GM12878 (cell line): ENCODE results near the gene LYSMD1. TPM values are rescaled to one million over a fixed set of nuclear protein-coding genes. Genes with fewer than 3 reads are reported as not detected.

ENCODE experiments used
- CHD2 ChIP-seq: IDR thresholded peaks from 2 replicates; pipeline ENCODE4 v1.6.1; 2011; ENCODE audit warnings: low read depth, low read length, improper control_type of control experiment, borderline replicate concordance
- E2F8 ChIP-seq: fragments of 450-650 bp; IDR thresholded peaks from 2 replicates; pipeline ENCODE4 v1.6.1; 2018; ENCODE audit warnings: mild to moderate bottlenecking, low read depth, moderate library complexity; ENCODE audit not compliant: partially characterized antibody
- HCFC1 ChIP-seq: fragments of 150-350 bp; IDR thresholded peaks from 2 replicates; pipeline ENCODE4 v1.6.1; 2014; ENCODE audit warnings: low read length
- IKZF2 ChIP-seq, 2 experiments: fragments of 450-650 bp; IDR thresholded peaks; 2 replicates each; pipeline ENCODE4 v1.6.1; 2017; ENCODE audit warnings: mild to moderate bottlenecking in 2 of 2, moderate library complexity in 2 of 2
- KDM1A ChIP-seq: fragments of 200-600 bp; sonication (generic); IDR thresholded peaks from 2 replicates; pipeline ENCODE4 v1.6.1; 2016; ENCODE audit warnings: borderline replicate concordance
- LARP7 ChIP-seq: fragments of 450-650 bp; IDR thresholded peaks from 2 replicates; pipeline ENCODE4 v1.6.1; 2017; ENCODE audit warnings: mild to moderate bottlenecking
- MEF2A ChIP-seq: IDR thresholded peaks from 2 replicates; pipeline ENCODE4 v1.6.1; 2011; ENCODE audit warnings: low read depth, mild to moderate bottlenecking, low read length, moderate library complexity; ENCODE audit not compliant: insufficient read depth
- MEF2B ChIP-seq: fragments of 450-650 bp; IDR thresholded peaks from 2 replicates; pipeline ENCODE4 v1.6.1; 2018; ENCODE audit warnings: mild to moderate bottlenecking, moderate library complexity; ENCODE audit not compliant: partially characterized antibody, poor library complexity, severe bottlenecking
- MLLT1 ChIP-seq: fragments of 450-650 bp; IDR thresholded peaks from 2 replicates; pipeline ENCODE4 v1.6.1; 2016; ENCODE audit warnings: mild to moderate bottlenecking
- NKRF ChIP-seq: fragments of 450-650 bp; conservative IDR thresholded peaks from 2 replicates; pipeline ENCODE4 v1.6.1; 2017; ENCODE audit warnings: mild to moderate bottlenecking, moderate library complexity
- NRF1 ChIP-seq: conservative IDR thresholded peaks from 2 replicates; pipeline ENCODE4 v1.6.1; 2011; ENCODE audit warnings: mild to moderate bottlenecking, low read depth, low read length, improper control_type of control experiment
- POLR2AphosphoS5 ChIP-seq: IDR thresholded peaks from 2 replicates; pipeline ENCODE4 v1.6.1; 2011; ENCODE audit warnings: mild to moderate bottlenecking, low read length, inconsistent platforms
- RAD51 ChIP-seq: fragments of 450-650 bp; IDR thresholded peaks from 2 replicates; pipeline ENCODE4 v1.6.1; 2016; ENCODE audit warnings: moderate library complexity, mild to moderate bottlenecking, inconsistent platforms
- RB1 ChIP-seq: fragments of 450-650 bp; formaldehyde crosslinking; IDR thresholded peaks from 2 replicates; pipeline ENCODE4 v1.6.1; 2017; ENCODE audit warnings: mild to moderate bottlenecking, borderline replicate concordance
- RCOR1 ChIP-seq: conservative IDR thresholded peaks from 2 replicates; pipeline ENCODE4 v1.6.1; 2012; ENCODE audit warnings: low read depth, low read length, improper control_type of control experiment
- REST ChIP-seq: IDR thresholded peaks from 2 replicates; pipeline ENCODE4 v1.6.1; 2012; ENCODE audit warnings: mild to moderate bottlenecking, low read depth, low read length
- TARDBP ChIP-seq: IDR thresholded peaks from 2 replicates; pipeline ENCODE4 v1.6.1; 2016; ENCODE audit warnings: borderline replicate concordance
- TBL1XR1 ChIP-seq: IDR thresholded peaks from 2 replicates; pipeline ENCODE4 v1.6.1; 2012; ENCODE audit warnings: low read depth, low read length, improper control_type of control experiment
- YY1 ChIP-seq: IDR thresholded peaks from 2 replicates; pipeline ENCODE4 v1.6.1; 2011; ENCODE audit warnings: low read depth, mild to moderate bottlenecking, low read length
- polyA plus RNA-seq, 11 experiments: library from polyadenylated mRNA; depleted of rRNA in 4 of 11; unstranded in 6 of 11; stranded (reverse) in 5 of 11; fragments of >200 nt; fragmentation: Nextera tagmentation in 4 of 11; fragmentation: Illumina TruSeq in 1 of 11; extraction: Ambion mirVana in 4 of 11; extraction: Trizol in 1 of 11; gene quantifications; 1 replicate in 1 of 11; 2 replicates in 10 of 11; pipeline versions ENCODE4 v1.2.1 to v1.2.3, GENCODE V29; 2011 to 2016; ENCODE audit warnings: inconsistent platforms in 2 of 11, missing spikeins in 2 of 11, low read depth in 1 of 11
- total RNA-seq, 4 experiments: library from RNA; depleted of rRNA in 3 of 4; stranded (reverse); fragments of >200 nt in 3 of 4; fragmentation: Illumina TruSeq in 1 of 4; extraction: Trizol in 1 of 4; gene quantifications; 2 replicates each; pipeline versions ENCODE4 v1.2.1 to v1.2.3, GENCODE V29; 2013 to 2021

LYSMD1 gene
- total and polyA plus RNA-seq, 10 of the 15 experiments (the other 5 are each of a cell fraction or from before 2014, with no cell fraction given): 0.80 to 10.4 (median 6.5) TPM

GRCh38 chr1:151189637-151190445, 24.1 kb upstream of the LYSMD1 start, which contains the start of gene VPS72 (continued):
- TF ChIP-seq NKRF (peak; percentile 77; the same call in 1 of the 2 replicates), CHD2 (peak; percentile 66), KDM1A (no peak), TBL1XR1 (peak; percentile 44; the same call in 1 of the 2 replicates), MEF2B (peak; percentile 49), RAD51 (peak; percentile 67), NRF1 (peak; percentile 19; the same call in 1 of the 2 replicates), MEF2A (peak; percentile 83), HCFC1 (peak; percentile 81), POLR2AphosphoS5 (peak; percentile 88), E2F8 (peak; percentile 59), IKZF2 (IDR thresholded peaks at IDR 0.05) (peak in 1 of 2 experiments; percentile 14; a peak in 1 of 4 replicates), REST (no peak), RB1 (peak; percentile 81; the same call in 1 of the 2 replicates), TARDBP (0 out of 2 replicates have a peak, but pooled peaks have one; percentile 69), YY1 (peak; percentile 94), RCOR1 (peak; percentile 79; the same call in 1 of the 2 replicates), LARP7 (0 out of 2 replicates have a peak, but pooled peaks have one; percentile 16), MLLT1 (peak; percentile 100)
